SK-N-SH treated with all-trans-retinoic acid at 6 μM for 48 hours (cell line): ENCODE measurements around the gene CHMP1A.

ENCODE experiments used
- ARNTL ChIP-seq: fragments of 450-650 bp; formaldehyde crosslinking; IDR thresholded peaks from 2 replicates; pipeline ENCODE4 v1.5.0; 2020; ENCODE audit warnings: low read depth, mild to moderate bottlenecking, moderate library complexity, borderline replicate concordance
- OSR1 ChIP-seq: fragments of 250-450 bp; sonication (Bioruptor Pico); IDR thresholded peaks from 2 replicates; pipeline ENCODE4 v1.8.0; 2022; ENCODE audit warnings: moderate library complexity, mild to moderate bottlenecking, inconsistent platforms
- ZNF70 ChIP-seq: fragments of 450-650 bp; formaldehyde crosslinking; IDR thresholded peaks from 2 replicates; pipeline ENCODE4 v1.5.0; 2020; ENCODE audit warnings: mild to moderate bottlenecking, moderate library complexity
- TF ChIP-seq, protein P1 (sequence below): fragments of 250-450 bp; sonication (Bioruptor Pico); IDR thresholded peaks from 2 replicates; pipeline ENCODE4 v1.5.1; 2020; ENCODE audit warnings: low read depth, mild to moderate bottlenecking, moderate library complexity
- TF ChIP-seq, protein P2 (sequence below): fragments of 250-450 bp; sonication (Bioruptor Pico); IDR thresholded peaks from 2 replicates; pipeline ENCODE4 v1.5.1; 2021; ENCODE audit warnings: mild to moderate bottlenecking, moderate library complexity

DNA sequence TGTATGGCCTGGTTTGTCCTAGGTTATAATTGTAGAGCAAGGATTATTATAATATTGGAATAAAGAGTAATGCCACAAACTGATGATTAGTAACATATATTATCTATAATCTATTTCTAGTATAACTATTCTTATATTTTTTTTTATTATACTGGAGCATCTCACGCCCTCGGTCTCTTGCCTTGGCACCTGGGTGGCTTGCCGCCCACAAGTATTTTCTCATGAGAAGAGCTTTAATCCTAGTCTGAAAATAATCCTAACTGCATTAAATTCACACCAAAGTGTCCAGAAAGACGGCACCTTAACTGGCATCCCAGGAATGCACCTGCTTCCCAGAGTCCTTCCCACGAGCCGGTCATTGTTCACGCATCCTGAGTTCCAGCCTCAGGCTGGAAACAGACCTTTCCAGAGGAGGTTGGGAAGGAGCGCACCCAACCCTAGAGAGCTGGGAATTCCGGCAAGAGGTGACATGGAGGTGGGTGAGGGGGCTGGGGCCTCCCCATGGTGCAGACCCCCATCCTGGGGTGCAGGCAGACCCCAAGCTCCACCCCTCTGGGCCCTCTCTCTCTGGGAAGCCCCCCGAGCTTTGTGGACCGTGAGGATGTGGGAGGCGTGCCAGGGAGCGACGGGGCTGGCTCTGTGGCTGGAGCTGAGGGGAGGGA is 15.9 kb downstream of the CHMP1A start:
- TF ChIP-seq, protein P1, sequence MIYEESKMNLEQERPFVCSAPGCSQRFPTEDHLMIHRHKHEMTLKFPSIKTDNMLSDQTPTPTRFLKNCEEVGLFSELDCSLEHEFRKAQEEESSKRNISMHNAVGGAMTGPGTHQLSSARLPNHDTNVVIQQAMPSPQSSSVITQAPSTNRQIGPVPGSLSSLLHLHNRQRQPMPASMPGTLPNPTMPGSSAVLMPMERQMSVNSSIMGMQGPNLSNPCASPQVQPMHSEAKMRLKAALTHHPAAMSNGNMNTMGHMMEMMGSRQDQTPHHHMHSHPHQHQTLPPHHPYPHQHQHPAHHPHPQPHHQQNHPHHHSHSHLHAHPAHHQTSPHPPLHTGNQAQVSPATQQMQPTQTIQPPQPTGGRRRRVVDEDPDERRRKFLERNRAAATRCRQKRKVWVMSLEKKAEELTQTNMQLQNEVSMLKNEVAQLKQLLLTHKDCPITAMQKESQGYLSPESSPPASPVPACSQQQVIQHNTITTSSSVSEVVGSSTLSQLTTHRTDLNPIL (CRISPR knock-in tag) = no peak
- TF ChIP-seq ZNF70 (no peak), OSR1 (CRISPR knock-in tag) (no peak), ARNTL (no peak)
- TF ChIP-seq, protein P2, sequence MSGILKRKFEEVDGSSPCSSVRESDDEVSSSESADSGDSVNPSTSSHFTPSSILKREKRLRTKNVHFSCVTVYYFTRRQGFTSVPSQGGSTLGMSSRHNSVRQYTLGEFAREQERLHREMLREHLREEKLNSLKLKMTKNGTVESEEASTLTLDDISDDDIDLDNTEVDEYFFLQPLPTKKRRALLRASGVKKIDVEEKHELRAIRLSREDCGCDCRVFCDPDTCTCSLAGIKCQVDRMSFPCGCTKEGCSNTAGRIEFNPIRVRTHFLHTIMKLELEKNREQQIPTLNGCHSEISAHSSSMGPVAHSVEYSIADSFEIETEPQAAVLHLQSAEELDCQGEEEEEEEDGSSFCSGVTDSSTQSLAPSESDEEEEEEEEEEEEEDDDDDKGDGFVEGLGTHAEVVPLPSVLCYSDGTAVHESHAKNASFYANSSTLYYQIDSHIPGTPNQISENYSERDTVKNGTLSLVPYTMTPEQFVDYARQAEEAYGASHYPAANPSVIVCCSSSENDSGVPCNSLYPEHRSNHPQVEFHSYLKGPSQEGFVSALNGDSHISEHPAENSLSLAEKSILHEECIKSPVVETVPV (CRISPR knock-in tag) = no peak
